Stimulated activated CD4-positive, alpha-beta T cell treated with anti-CD3 and anti-CD28 coated beads, Interleukin-1b, Interleukin-23, amount 100 ng/mL, for 24 hours (primary cell): Measurements from ENCODE around the gene USP40.
A peak's percentile ranks its signal among the peaks of the same experiment; 100 is the strongest.

Experiments used
- DNase-seq, 4 experiments: peaks; one replicate each; pipeline ENCODE4 v3.0.0-alpha.2; 2020; ENCODE audit warnings: low read depth in 4 of 4, low spot score in 1 of 4

USP40 gene

GRCh38 chr2:233430651-233431050, 135.9 kb downstream of the USP40 start:
- no peak for DNase-seq

GRCh38 chr2:233430081-233430480, 136.5 kb downstream of the USP40 start:
- DNase-seq, result no peak

DNA sequence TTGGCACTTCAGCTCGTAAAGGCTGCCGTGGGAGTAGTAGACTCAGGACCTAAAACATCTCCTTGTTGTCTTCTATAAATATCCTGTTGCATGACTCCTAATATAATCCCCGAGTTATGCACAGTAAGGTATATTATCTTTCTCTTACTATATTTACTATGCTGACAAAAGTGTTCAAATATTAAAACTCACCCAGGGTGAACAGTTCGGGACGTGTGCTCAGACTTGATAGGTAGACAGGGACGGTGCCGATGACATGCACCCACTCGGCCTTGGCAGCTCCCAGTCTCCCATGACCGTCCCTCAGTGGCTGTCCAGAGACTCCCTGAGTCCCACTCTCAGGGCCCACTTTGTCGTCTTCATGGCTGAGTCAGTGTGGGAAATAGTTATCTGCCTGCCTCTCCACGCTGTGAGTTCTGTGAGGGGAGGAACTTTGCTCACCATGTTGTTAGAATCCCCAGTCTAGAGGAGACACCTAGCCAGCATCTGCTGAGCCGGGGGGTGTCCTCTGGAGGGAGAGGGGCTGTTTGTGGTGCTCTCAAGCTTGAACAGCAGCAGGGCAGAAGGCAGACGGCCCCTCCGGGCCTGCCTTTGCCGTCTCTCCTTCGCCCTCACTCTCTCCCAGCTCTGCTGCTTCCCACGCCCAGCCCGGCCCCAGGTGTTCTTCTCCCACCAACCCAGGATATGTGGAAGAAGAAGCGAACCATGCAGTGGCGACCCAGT, 137.2 kb downstream of the USP40 start:
- no peak for DNase-seq

DNA sequence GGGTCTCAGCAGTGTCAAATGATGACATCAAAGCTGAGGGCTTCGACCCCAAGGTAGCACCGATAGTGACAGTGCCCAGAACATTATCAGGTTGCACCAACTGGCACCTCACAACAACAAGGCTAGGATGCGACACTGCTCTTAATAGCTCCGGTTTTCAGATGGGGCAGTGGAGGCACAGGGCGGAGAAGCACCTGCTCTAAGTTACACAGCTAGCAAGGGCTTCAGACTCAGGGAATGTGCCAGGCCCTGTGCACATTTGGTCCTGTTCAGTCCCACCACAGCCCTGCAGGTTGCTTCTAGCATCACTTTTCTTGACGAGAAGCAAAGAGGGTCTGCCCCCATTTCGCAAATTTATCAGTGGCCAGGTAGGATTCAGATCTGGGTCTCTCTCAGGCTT, 138.1 kb downstream of the USP40 start:
- no peak for DNase-seq

GRCh38 chr2:233428008-233428407, 138.6 kb downstream of the USP40 start:
- DNase-seq, result no peak

GRCh38 chr2:233426619-233427342, 139.8 kb downstream of the USP40 start:
- peak; percentile 42 to 66 (median 58) for DNase-seq
